Endothelial cell of umbilical vein (primary cell): ENCODE results near the gene MSRB2. TPM values are rescaled to one million over a fixed set of nuclear protein-coding genes. Genes with fewer than 3 reads are reported as not detected.

Source experiments
- BruUV-seq: library from RNA; stranded (reverse); fragments of 400-500 nt; replicated peaks from 2 replicates; lab custom pipeline; 2021; lab: Mats Ljungman, UMichigan
- CTCF ChIA-PET: fragments of 300-600, 350-600 bp; sonication (Branson Sonifier 250); formaldehyde crosslinking; loops from one replicate; lab custom pipeline; 2021; ENCODE audit warnings: antibody characterized with exemption, inconsistent platforms; lab: Charles Lee
- POLR2A ChIA-PET: fragments of 300-600, 350-600 bp; sonication (Branson Sonifier 250); formaldehyde crosslinking; loops from one replicate; lab custom pipeline; 2021; ENCODE audit warnings: antibody characterized with exemption, inconsistent platforms; lab: Charles Lee
- DNase-seq: peaks from one replicate; pipeline ENCODE4 v3.0.0-alpha.2; 2011; ENCODE audit warnings: low read depth, low spot score
- FAIRE-seq: peaks from 2 replicates; lab custom pipeline; 2011; peaks lifted over from hg19 to GRCh38; lab: Jason Lieb, UNC
- H2AFZ ChIP-seq: 2 replicates; pipeline ENCODE4 v1.6.0; 2012; ENCODE audit warnings: low read depth, low read length, control low read depth, inconsistent platforms
- H3K27ac ChIP-seq: 2 replicates; pipeline ENCODE4 v1.5.1; 2011; ENCODE audit warnings: low read depth, mild to moderate bottlenecking, control low read depth, low read length, moderate library complexity; ENCODE audit not compliant: insufficient read depth
- H3K27me3 ChIP-seq, 2 experiments: 2 replicates each; pipeline versions ENCODE4 v1.6.0 to v1.6.1; 2011; ENCODE audit warnings: low read length in 2 of 2, mixed read lengths in 1 of 2; ENCODE audit not compliant: control insufficient read depth in 2 of 2, insufficient read depth in 2 of 2
- H3K36me3 ChIP-seq, 2 experiments: 2 replicates in 1 of 2; 3 replicates in 1 of 2; pipeline ENCODE4 v1.5.1; 2011; ENCODE audit warnings: low read length in 2 of 2, mild to moderate bottlenecking in 1 of 2, moderate library complexity in 1 of 2; ENCODE audit not compliant: control insufficient read depth in 2 of 2, insufficient read depth in 2 of 2; ENCODE audit errors: extremely low read depth in 1 of 2
- H3K4me1 ChIP-seq: 3 replicates; pipeline ENCODE4 v1.5.1; 2011; ENCODE audit warnings: mild to moderate bottlenecking, low read length; ENCODE audit not compliant: control insufficient read depth, insufficient read depth; ENCODE audit errors: extremely low read depth
- H3K4me2 ChIP-seq: 2 replicates; pipeline ENCODE4 v1.6.1; 2011; ENCODE audit warnings: low read length, control low read depth, mixed read lengths; ENCODE audit not compliant: insufficient read depth
- H3K4me3 ChIP-seq, 3 experiments: fragments of 200-600 bp in 1 of 3; sonication (generic), shearing (Covaris generic) in 1 of 3; replicated peaks in 1 of 3; 2 replicates each; pipeline ENCODE4 v1.5.1; 2011 to 2016; ENCODE audit warnings: control low read depth in 3 of 3, low read length in 3 of 3, mild to moderate bottlenecking in 2 of 3, inconsistent platforms in 1 of 3, low read depth in 1 of 3, moderate library complexity in 1 of 3; ENCODE audit not compliant: insufficient read depth in 1 of 3
- H3K79me2 ChIP-seq: 2 replicates; pipeline ENCODE4 v1.6.0; 2012; ENCODE audit warnings: low read length, inconsistent platforms; ENCODE audit not compliant: control insufficient read depth, insufficient read depth
- H3K9ac ChIP-seq: replicated peaks from 2 replicates; pipeline ENCODE3; 2011; ENCODE audit warnings: low read length, control low read depth; ENCODE audit not compliant: insufficient read depth; ENCODE audit errors: extremely low read depth
- H3K9me1 ChIP-seq: replicated peaks from 3 replicates; pipeline ENCODE4 v1.6.0; 2011; ENCODE audit warnings: mild to moderate bottlenecking, low read length; ENCODE audit not compliant: control insufficient read depth, insufficient read depth; ENCODE audit errors: extremely low read depth
- H3K9me3 ChIP-seq: replicated peaks from 2 replicates; pipeline ENCODE4 v1.5.1; 2012; ENCODE audit warnings: low read length, inconsistent platforms; ENCODE audit not compliant: control insufficient read depth, insufficient read depth
- H4K20me1 ChIP-seq: replicated peaks from 2 replicates; pipeline ENCODE3; 2011; ENCODE audit warnings: mild to moderate bottlenecking, low read length; ENCODE audit not compliant: control insufficient read depth, insufficient read depth; ENCODE audit errors: extremely low read depth
- FOS ChIP-seq: IDR thresholded peaks from 2 replicates; pipeline ENCODE4 v1.6.1; 2011; ENCODE audit warnings: mild to moderate bottlenecking, low read length, moderate library complexity, borderline replicate concordance; ENCODE audit not compliant: insufficient read depth
- GATA2 ChIP-seq: IDR thresholded peaks from 2 replicates; pipeline ENCODE4 v1.7.0; 2011; ENCODE audit warnings: low read depth, mild to moderate bottlenecking, moderate library complexity, mixed read lengths, low read length; ENCODE audit not compliant: insufficient read length, insufficient read depth
- JUN ChIP-seq: IDR thresholded peaks from 2 replicates; pipeline ENCODE4 v1.6.1; 2011; ENCODE audit warnings: borderline replicate concordance, low read depth; ENCODE audit not compliant: insufficient read length, insufficient read depth
- POLR2A ChIP-seq: IDR thresholded peaks from 2 replicates; pipeline ENCODE4 v1.6.1; 2012; ENCODE audit warnings: low read depth, mild to moderate bottlenecking, control low read depth, low read length
- POLR2AphosphoS5 ChIP-seq: IDR thresholded peaks from 2 replicates; pipeline ENCODE4 v1.6.1; 2012; ENCODE audit warnings: low read depth, mild to moderate bottlenecking, control low read depth, low read length, moderate library complexity; ENCODE audit not compliant: insufficient read depth
- dilution Hi-C: fragments of 300-500 bp; cut with MboI; formaldehyde crosslinking; loops from one replicate; pipeline ENCODE4 v1.15.0; 2019; ENCODE audit warnings: low sequenced_read_pairs; ENCODE audit not compliant: extremely low pct_ligation_motif_present
- intact Hi-C: fragments of 100-400 bp; cut with micrococcal nuclease; formaldehyde crosslinking; loops from one replicate; pipeline ENCODE4 v1.10.0; 2022
- polyA plus RNA-seq, 4 experiments: library from polyadenylated mRNA; depleted of rRNA in 3 of 4; stranded (reverse) in 3 of 4; unstranded in 1 of 4; fragments of >200 nt; gene quantifications; 2 replicates each; pipeline versions ENCODE4 v1.2.1 to v1.2.3, GENCODE V29; 2011 to 2012; ENCODE audit warnings: missing spikeins in 1 of 4
- total RNA-seq: library from RNA; stranded (reverse); gene quantifications from 2 replicates; pipeline ENCODE4 v1.2.3, GENCODE V29; 2021
- TF ChIP-seq, protein P1 (sequence below): IDR thresholded peaks from 2 replicates; pipeline ENCODE4 v1.6.1; 2011; ENCODE audit not compliant: insufficient read depth, insufficient read length

MSRB2 gene
- total and polyA plus RNA-seq, 2 donors (not counting 3 experiments of a cell fraction or from before 2014, with no cell fraction given): 16.2 to 20.6 TPM

GRCh38 chr10:23056186-23056579 lies 39.2 kb upstream of the MSRB2 start:
- Histone ChIP-seq H3K4me2 (no peak overlapping the region), H3K79me2 (no peaks in the 10 kb centered on the region), H3K36me3 (no peaks in the 10 kb centered on the region), H4K20me1 (no peaks in the 10 kb centered on the region), H3K9ac (no peak overlapping the region), H3K9me3 (no peaks in the 10 kb centered on the region), H3K9me1 (no peaks in the 10 kb centered on the region), H3K4me3 (no peak overlapping the region), H2AFZ (no peak overlapping the region), H3K27me3 (peaks cover 5 to 9% of the 10 kb centered on the region in 2 experiments), H3K27ac (no peak overlapping the region), H3K4me1 (no peaks in the 10 kb centered on the region)
- no peak for DNase-seq
- no peak for FAIRE-seq
- CTCF ChIA-PET: no interaction called here
- dilution Hi-C loops: no loop called here
- intact Hi-C loops: no loop called here
- POLR2A ChIA-PET: no interaction called here
- TF ChIP-seq POLR2AphosphoS5 (no peak), FOS (no peak), POLR2A (no peak), GATA2 (no peak), JUN (no peak)
- no TSS peak for BruUV-seq

DNA sequence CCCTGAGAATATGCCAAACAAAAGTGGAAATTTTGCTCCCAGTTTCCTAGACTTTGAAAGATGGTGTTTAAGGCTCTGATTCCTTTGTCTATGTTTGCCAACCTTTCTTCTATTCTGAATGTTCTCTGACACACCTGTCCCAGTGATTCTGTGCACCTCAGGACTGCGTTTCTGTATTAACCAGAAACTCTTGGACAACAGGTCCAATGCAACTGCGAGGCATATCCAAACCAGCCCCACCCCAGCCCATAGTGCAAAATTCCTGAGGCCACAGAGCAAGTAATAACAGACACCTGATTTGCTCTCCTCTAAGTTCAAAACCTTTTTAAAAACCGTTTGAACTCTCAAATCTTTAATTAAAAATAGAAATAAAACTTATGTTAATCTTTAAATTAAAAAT lies 37.0 kb upstream of the MSRB2 start:
- Histone ChIP-seq H3K4me1 (no peaks in the 10 kb centered on the region), H3K79me2 (no peaks in the 10 kb centered on the region), H3K27me3 (peaks cover 5 to 7% of the 10 kb centered on the region in 2 experiments), H4K20me1 (no peaks in the 10 kb centered on the region), H3K27ac (no peak overlapping the region), H3K4me2 (no peak overlapping the region), H2AFZ (no peak overlapping the region), H3K9me1 (no peaks in the 10 kb centered on the region), H3K4me3 (no peak overlapping the region), H3K36me3 (no peaks in the 10 kb centered on the region), H3K9ac (no peak overlapping the region), H3K9me3 (no peaks in the 10 kb centered on the region)
- TF ChIP-seq POLR2AphosphoS5 (no peak), POLR2A (no peak), JUN (no peak), FOS (no peak)
- TF ChIP-seq, protein P1, sequence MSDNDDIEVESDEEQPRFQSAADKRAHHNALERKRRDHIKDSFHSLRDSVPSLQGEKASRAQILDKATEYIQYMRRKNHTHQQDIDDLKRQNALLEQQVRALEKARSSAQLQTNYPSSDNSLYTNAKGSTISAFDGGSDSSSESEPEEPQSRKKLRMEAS: no peak
- ChIA-PET CTCF (no interaction called here), POLR2A (no interaction called here)
- no TSS peak for BruUV-seq
- intact Hi-C loops (no loop called here), dilution Hi-C loops (no loop called here)
- FAIRE-seq (no peak), DNase-seq (no peak)
